Measurements from ENCODE around the gene EME2. TPM values are rescaled to one million over a fixed set of nuclear protein-coding genes. Genes with fewer than 3 reads are reported as not detected.

EME2 gene
- total RNA-seq, 1 donor from 2014 or later: 10.6 TPM

- no peak for DNase-seq
Measured at GRCh38 chr16:1778200-1779179, 5.9 kb downstream of the EME2 start.

GRCh38 chr16:1779234-1779701, 6.7 kb downstream of the EME2 start:
- DNase-seq: no peak

- DNase-seq: no peak
Measured at GRCh38 chr16:1779741-1780676, 7.4 kb downstream of the EME2 start.

- DNase-seq: no peak
Measured at GRCh38 chr16:1780677-1781072, 8.1 kb downstream of the EME2 start.

GRCh38 chr16:1781254-1781653, 8.6 kb downstream of the EME2 start:
- no peak for DNase-seq

- DNase-seq: no peak
Measured at GRCh38 chr16:1781758-1782407, 9.3 kb downstream of the EME2 start.

- peak; percentile 100 for DNase-seq
Measured at GRCh38 chr16:1782408-1783264, 10.0 kb downstream of the EME2 start, which contains the start of the genes NUBP2 and SPSB3. Gene NUBP2 (plus strand): TSS chr16:1782960. CDS start chr16:1783021, 61 bp downstream. Gene SPSB3 (minus strand): TSS chr16:1782571. CDS start chr16:1781483, 1,088 bp downstream.

- DNase-seq: no peak
Measured at GRCh38 chr16:1784977-1785845, 12.6 kb downstream of the EME2 start.

- no peak for DNase-seq
Measured at GRCh38 chr16:1785846-1786170, 13.2 kb downstream of the EME2 start.

- no peak for DNase-seq
Measured at GRCh38 chr16:1786242-1787055, 13.8 kb downstream of the EME2 start.

GRCh38 chr16:1787056-1787321, 14.4 kb downstream of the EME2 start:
- DNase-seq: no peak

- no peak for DNase-seq
Measured at GRCh38 chr16:1787322-1788094, 14.9 kb downstream of the EME2 start.

- DNase-seq: no peak
Measured at GRCh38 chr16:1788095-1788707, 15.6 kb downstream of the EME2 start.

- no peak for DNase-seq
Measured at GRCh38 chr16:1788708-1789100, 16.1 kb downstream of the EME2 start.

- no peak for DNase-seq
Measured at GRCh38 chr16:1789643-1790045, 17.0 kb downstream of the EME2 start.

GRCh38 chr16:1790261-1790610, 17.6 kb downstream of the EME2 start:
- no peak for DNase-seq

GRCh38 chr16:1790611-1791255, 18.1 kb downstream of the EME2 start:
- no peak for DNase-seq

All from tongue (tissue), 2 donors.